ENCODE measurements around the gene TUBB3.

TUBB3 gene

GRCh38 chr16:89938175-89938885 is 15.2 kb downstream of the TUBB3 start:
- no peak for DNase-seq (ENCODE audit: low read depth)

GRCh38 chr16:89944773-89945172 is 21.6 kb downstream of the TUBB3 start:
- DNase-seq (ENCODE audit: low read depth): no peak

- no peak for DNase-seq (ENCODE audit: low read depth)
Measured at GRCh38 chr16:89945654-89946053, 22.5 kb downstream of the TUBB3 start.

- DNase-seq (ENCODE audit: low read depth): no peak
Measured at GRCh38 chr16:89946515-89946914, 23.4 kb downstream of the TUBB3 start.

GRCh38 chr16:89949121-89949742 is 26.1 kb downstream of the TUBB3 start:
- DNase-seq (ENCODE audit: low read depth): no peak

- DNase-seq (ENCODE audit: low read depth): no peak
Measured at GRCh38 chr16:89949756-89950155, 26.6 kb downstream of the TUBB3 start.

GRCh38 chr16:89951509-89951908 is 28.4 kb downstream of the TUBB3 start:
- no peak for DNase-seq (ENCODE audit: low read depth)

- no peak for DNase-seq (ENCODE audit: low read depth)
Measured at GRCh38 chr16:89952049-89952448, 28.9 kb downstream of the TUBB3 start.

GRCh38 chr16:89952551-89952950 is 29.4 kb downstream of the TUBB3 start:
- no peak for DNase-seq (ENCODE audit: low read depth)

GRCh38 chr16:89953671-89954406 is 30.7 kb downstream of the TUBB3 start:
- DNase-seq (ENCODE audit: low read depth): no peak

- no peak for DNase-seq (ENCODE audit: low read depth)
Measured at GRCh38 chr16:89954462-89954861, 31.3 kb downstream of the TUBB3 start.

- DNase-seq (ENCODE audit: low read depth): no peak
Measured at GRCh38 chr16:89955001-89955685, 32.0 kb downstream of the TUBB3 start.

- DNase-seq (ENCODE audit: low read depth): no peak
Measured at GRCh38 chr16:89956505-89957215, 33.5 kb downstream of the TUBB3 start.

GRCh38 chr16:89957216-89957785 is 34.2 kb downstream of the TUBB3 start:
- no peak for DNase-seq (ENCODE audit: low read depth)

- DNase-seq (ENCODE audit: low read depth): no peak
Measured at GRCh38 chr16:89958068-89958467, 34.9 kb downstream of the TUBB3 start.

- DNase-seq (ENCODE audit: low read depth): no peak
Measured at GRCh38 chr16:89958596-89958995, 35.5 kb downstream of the TUBB3 start.

- DNase-seq (ENCODE audit: low read depth): no peak
Measured at GRCh38 chr16:89960966-89961365, 37.8 kb downstream of the TUBB3 start.

- no peak for DNase-seq (ENCODE audit: low read depth)
Measured at GRCh38 chr16:89961920-89962319, 38.8 kb downstream of the TUBB3 start.

GRCh38 chr16:89962754-89963498 is 39.8 kb downstream of the TUBB3 start:
- DNase-seq (ENCODE audit: low read depth): no peak

- no peak for DNase-seq (ENCODE audit: low read depth)
Measured at GRCh38 chr16:89964201-89964600, 41.1 kb downstream of the TUBB3 start.
